HepG2 (cell line): ENCODE results near the gene UROS. TPM values are rescaled to one million over a fixed set of nuclear protein-coding genes. Genes with fewer than 3 reads are reported as not detected.
A peak's percentile ranks its signal among the peaks of the same experiment; 100 is the strongest.

ENCODE experiments used
- AKNA ChIP-seq: sonication (generic); formaldehyde crosslinking; IDR thresholded peaks from 2 replicates; pipeline ENCODE4 v1.4.0; 2020; ENCODE audit warnings: missing genetic modification reagents, borderline replicate concordance
- ARID3A ChIP-seq: IDR thresholded peaks from 2 replicates; pipeline ENCODE4 v1.6.1; 2012; ENCODE audit warnings: low read depth, low read length, improper control_type of control experiment
- BCL6 ChIP-seq: IDR thresholded peaks from 2 replicates; pipeline ENCODE4 v1.6.1; 2016; ENCODE audit warnings: missing genetic modification reagents, missing compliant biosample characterization
- HMG20B ChIP-seq: conservative IDR thresholded peaks from 2 replicates; pipeline ENCODE4 v1.6.1; 2016; ENCODE audit warnings: missing genetic modification reagents, missing compliant biosample characterization
- KAT8 ChIP-seq: IDR thresholded peaks from 2 replicates; pipeline ENCODE4 v1.6.1; 2016; ENCODE audit warnings: missing genetic modification reagents, missing compliant biosample characterization
- LRRFIP1 ChIP-seq: sonication (generic); formaldehyde crosslinking; conservative IDR thresholded peaks from 2 replicates; pipeline ENCODE4 v1.4.0; 2020; ENCODE audit warnings: missing genetic modification reagents
- NR0B2 ChIP-seq: sonication (generic); formaldehyde crosslinking; IDR thresholded peaks from 2 replicates; pipeline ENCODE4 v1.4.0; 2020; ENCODE audit warnings: mild to moderate bottlenecking, missing genetic modification reagents
- RBFOX2 ChIP-seq: fragments of 200-400 bp; formaldehyde crosslinking; IDR thresholded peaks from 2 replicates; pipeline ENCODE4 v1.6.1; 2017; ENCODE audit warnings: low read depth, mild to moderate bottlenecking, low read length
- TEAD3 ChIP-seq: optimal IDR thresholded peaks from 2 replicates; pipeline ENCODE3; 2016; ENCODE audit warnings: borderline replicate concordance
- ZBTB38 ChIP-seq: sonication (generic); formaldehyde crosslinking; IDR thresholded peaks from 2 replicates; pipeline ENCODE4 v1.5.1; 2020; ENCODE audit warnings: mild to moderate bottlenecking, missing genetic modification reagents
- ZGPAT ChIP-seq: IDR thresholded peaks from 2 replicates; pipeline ENCODE4 v1.6.1; 2016; ENCODE audit warnings: mild to moderate bottlenecking
- ZNF367 ChIP-seq: sonication (generic); formaldehyde crosslinking; IDR thresholded peaks from 2 replicates; pipeline ENCODE4 v1.4.0; 2020; ENCODE audit warnings: missing genetic modification reagents, borderline replicate concordance
- ZNF414 ChIP-seq: sonication (generic); formaldehyde crosslinking; IDR thresholded peaks from 2 replicates; pipeline ENCODE4 v1.5.0; 2020; ENCODE audit warnings: missing genetic modification reagents
- ZNF691 ChIP-seq: sonication (generic); formaldehyde crosslinking; IDR thresholded peaks from 2 replicates; pipeline ENCODE4 v1.4.0; 2020; ENCODE audit warnings: missing genetic modification reagents, low read depth, mild to moderate bottlenecking, borderline replicate concordance
- ZNF75D ChIP-seq: sonication (generic); formaldehyde crosslinking; IDR thresholded peaks from 2 replicates; pipeline ENCODE4 v1.8.1; 2023; ENCODE audit warnings: missing genetic modification reagents, mild to moderate bottlenecking, borderline replicate concordance
- polyA plus RNA-seq, 8 experiments: library from polyadenylated mRNA; depleted of rRNA in 3 of 8; stranded (reverse) in 7 of 8; unstranded in 1 of 8; fragments of >200 nt; fragmentation: Illumina TruSeq in 4 of 8; extraction: Trizol in 4 of 8; gene quantifications; 2 replicates each; pipeline versions ENCODE4 v1.2.1 to v1.2.3, GENCODE V29; 2011 to 2016; ENCODE audit warnings: low read depth in 4 of 8, missing spikeins in 1 of 8, mixed read lengths in 1 of 8; ENCODE audit not compliant: insufficient read depth in 1 of 8
- total RNA-seq, 5 experiments: library from RNA; depleted of rRNA; stranded (reverse); fragments of >200 nt; fragmentation: Illumina TruSeq; extraction: Trizol; gene quantifications; 2 replicates each; pipeline ENCODE4 v1.2.3, GENCODE V29; 2016; ENCODE audit warnings: low read depth in 1 of 5

The UROS gene
- total and polyA plus RNA-seq, 2 of the 13 experiments (the other 11 are each of a cell fraction or from before 2014, with no cell fraction given) = 14.8 to 49.9 TPM

GRCh38 chr10:125797994-125798662 lies 24.9 kb downstream of the UROS start (continued):
- no peak for TF ChIP-seq ZNF691 (CRISPR knock-in tag)
- TF ChIP-seq KAT8 = 0 out of 2 replicates have a peak, but pooled peaks have one; percentile 43
- no peak for TF ChIP-seq NR0B2 (CRISPR knock-in tag)
- TF ChIP-seq ZNF367 (CRISPR knock-in tag) = no peak
- TF ChIP-seq AKNA (CRISPR knock-in tag) = no peak
- peak; percentile 33; the same call in 1 of the 2 replicates for TF ChIP-seq BCL6
- TF ChIP-seq ARID3A = no peak
- TF ChIP-seq ZNF75D (CRISPR knock-in tag) = no peak
- no peak for TF ChIP-seq TEAD3 (CRISPR knock-in tag)
- 0 out of 2 replicates have a peak, but pooled peaks have one; percentile 32 for TF ChIP-seq HMG20B (CRISPR knock-in tag)
- TF ChIP-seq ZGPAT (CRISPR knock-in tag) = 0 out of 2 replicates have a peak, but pooled peaks have one; percentile 30
- no peak for TF ChIP-seq ZNF414 (CRISPR knock-in tag)
- no peak for TF ChIP-seq LRRFIP1
- no peak for TF ChIP-seq ZBTB38 (CRISPR knock-in tag)
- TF ChIP-seq RBFOX2 = no peak
